SK-N-SH (cell line): ENCODE data around the gene SMYD3. TPM values are rescaled to one million over a fixed set of nuclear protein-coding genes. Genes with fewer than 3 reads are reported as not detected.

Experiments used
- CTCF ChIA-PET: fragments of 300-600, 350-600 bp; formaldehyde crosslinking; extraction: SDS; loops from one replicate; lab custom pipeline; 2021; lab: Yijun Ruan, JAX
- POLR2A ChIA-PET: fragments of 350-600 bp; sonication (Branson Sonifier 250); formaldehyde crosslinking; extraction: SDS; loops from one replicate; lab custom pipeline; 2020; ENCODE audit warnings: antibody characterized with exemption, inconsistent platforms; lab: Yijun Ruan, JAX
- DNase-seq: peaks from one replicate; pipeline ENCODE4 v3.0.0; 2012
- H2AFZ ChIP-seq: fragments of 200-600 bp; sonication (generic); 2 replicates; pipeline ENCODE4 v1.8.1; 2016; ENCODE audit warnings: antibody characterized with exemption, mild to moderate bottlenecking, low read depth
- H3F3A ChIP-seq: fragments of 200-600 bp; sonication (generic); replicated peaks from 2 replicates; pipeline ENCODE3; 2016; ENCODE audit warnings: antibody characterized with exemption, mild to moderate bottlenecking; ENCODE audit not compliant: insufficient read depth
- H3K27ac ChIP-seq, 2 experiments: fragments of 200-500 bp in 1 of 2; fragments of 200-600 bp in 1 of 2; sonication (Bioruptor generic) in 1 of 2; sonication (generic), shearing (Covaris generic) in 1 of 2; 2 replicates each; pipeline versions ENCODE4 v1.5.1 to v1.6.1; 2014 to 2016; ENCODE audit warnings: low read depth in 2 of 2, inconsistent platforms in 1 of 2, low read length in 1 of 2, mild to moderate bottlenecking in 1 of 2, mixed read lengths in 1 of 2
- H3K27me3 ChIP-seq: fragments of 200-600 bp; sonication (generic), shearing (Covaris generic); 2 replicates; pipeline ENCODE4 v1.6.1; 2016; ENCODE audit warnings: mixed run types; ENCODE audit not compliant: insufficient read depth
- H3K36me3 ChIP-seq, 2 experiments: fragments of 200-500 bp in 1 of 2; fragments of 200-600 bp in 1 of 2; sonication (Bioruptor generic) in 1 of 2; sonication (generic) in 1 of 2; replicated peaks in 1 of 2; 2 replicates each; pipeline versions ENCODE3 to v1.5.1; 2014 to 2016; ENCODE audit warnings: low read length in 1 of 2, mild to moderate bottlenecking in 1 of 2; ENCODE audit not compliant: insufficient read depth in 2 of 2, control insufficient read depth in 1 of 2
- H3K4me1 ChIP-seq, 2 experiments: fragments of 200-500 bp in 1 of 2; fragments of 200-600 bp in 1 of 2; sonication (Bioruptor generic) in 1 of 2; sonication (generic), shearing (Covaris generic) in 1 of 2; 2 replicates each; pipeline versions ENCODE4 v1.5.1 to v1.6.1; 2014 to 2016; ENCODE audit warnings: low read depth in 1 of 2, low read length in 1 of 2, mixed run types in 1 of 2; ENCODE audit not compliant: insufficient read depth in 2 of 2, control insufficient read depth in 1 of 2
- H3K4me2 ChIP-seq: fragments of 200-600 bp; sonication (generic), shearing (Covaris generic); 2 replicates; pipeline ENCODE4 v1.6.1; 2017; ENCODE audit warnings: mixed run types
- H3K4me3 ChIP-seq, 2 experiments: fragments of 200-500 bp in 1 of 2; fragments of 200-600 bp in 1 of 2; sonication (Bioruptor generic) in 1 of 2; sonication (generic), shearing (Covaris generic) in 1 of 2; 2 replicates each; pipeline versions ENCODE4 v1.5.1 to v1.8.1; 2014 to 2016; ENCODE audit warnings: low read depth in 2 of 2, inconsistent platforms in 1 of 2, low read length in 1 of 2, mild to moderate bottlenecking in 1 of 2, mixed read lengths in 1 of 2, moderate library complexity in 1 of 2
- H3K79me2 ChIP-seq: fragments of 200-600 bp; sonication (generic); 2 replicates; pipeline ENCODE4 v1.8.1; 2017; ENCODE audit warnings: mild to moderate bottlenecking; ENCODE audit not compliant: insufficient read depth
- H3K9ac ChIP-seq: fragments of 200-600 bp; sonication (generic); 2 replicates; pipeline ENCODE4 v1.6.1; 2017; ENCODE audit warnings: mixed run types
- H3K9me2 ChIP-seq: fragments of 200-600 bp; sonication (generic); 2 replicates; pipeline ENCODE4 v1.6.1; 2017; ENCODE audit warnings: mixed run types
- H3K9me3 ChIP-seq: fragments of 200-600 bp; sonication (generic); 2 replicates; pipeline ENCODE4 v1.6.1; 2017; ENCODE audit warnings: mixed run types, mild to moderate bottlenecking, moderate library complexity
- H4K20me1 ChIP-seq: fragments of 200-600 bp; sonication (generic); 2 replicates; pipeline ENCODE4 v1.6.1; 2017; ENCODE audit warnings: mild to moderate bottlenecking, mixed run types; ENCODE audit not compliant: insufficient read depth
- ELF1 ChIP-seq: IDR thresholded peaks from 2 replicates; pipeline ENCODE4 v1.4.0; 2012
- EP300 ChIP-seq, 2 experiments: IDR thresholded peaks; 2 replicates each; pipeline versions ENCODE4 v1.4.0 to v1.6.1; 2012; ENCODE audit warnings: borderline replicate concordance in 1 of 2, low read depth in 1 of 2, low read length in 1 of 2
- FOSL2 ChIP-seq: IDR thresholded peaks from 2 replicates; pipeline ENCODE4 v1.4.0; 2012; ENCODE audit warnings: low read depth, mild to moderate bottlenecking, moderate library complexity, borderline replicate concordance
- GABPA ChIP-seq: IDR thresholded peaks from 2 replicates; pipeline ENCODE4 v1.4.0; 2012; ENCODE audit warnings: low read depth, mild to moderate bottlenecking
- JUND ChIP-seq: IDR thresholded peaks from 2 replicates; pipeline ENCODE4 v1.4.0; 2012
- MEF2A ChIP-seq: IDR thresholded peaks from 2 replicates; pipeline ENCODE4 v1.4.0; 2012; ENCODE audit warnings: low read depth, borderline replicate concordance
- NFIC ChIP-seq: IDR thresholded peaks from 2 replicates; pipeline ENCODE4 v1.4.0; 2012; ENCODE audit warnings: borderline replicate concordance
- PBX3 ChIP-seq: IDR thresholded peaks from 2 replicates; pipeline ENCODE4; 2012
- POLR2AphosphoS5 ChIP-seq: IDR thresholded peaks from 2 replicates; pipeline ENCODE4 v1.6.1; 2012; ENCODE audit warnings: low read depth, low read length
- RFX5 ChIP-seq: IDR thresholded peaks from 2 replicates; pipeline ENCODE4 v1.6.1; 2012; ENCODE audit warnings: mild to moderate bottlenecking, improper control_type of control experiment, low read length
- RXRA ChIP-seq: IDR thresholded peaks from 2 replicates; pipeline ENCODE4 v1.4.0; 2012; ENCODE audit warnings: low read depth, mild to moderate bottlenecking, borderline replicate concordance
- SMC3 ChIP-seq: IDR thresholded peaks from 2 replicates; pipeline ENCODE4 v1.6.1; 2012; ENCODE audit warnings: low read depth, low read length, improper control_type of control experiment
- TCF12 ChIP-seq: IDR thresholded peaks from 2 replicates; pipeline ENCODE4 v1.4.0; 2012
- TEAD4 ChIP-seq: IDR thresholded peaks from 2 replicates; pipeline ENCODE4 v1.4.0; 2012; ENCODE audit warnings: mild to moderate bottlenecking, borderline replicate concordance; ENCODE audit not compliant: insufficient read depth
- USF2 ChIP-seq: fragments of 150-350 bp; IDR thresholded peaks from 2 replicates; pipeline ENCODE4 v1.6.1; 2017; ENCODE audit warnings: antibody characterized with exemption, low read length, low read depth, borderline replicate concordance
- YY1 ChIP-seq: IDR thresholded peaks from 2 replicates; pipeline ENCODE4 v1.4.0; 2012; ENCODE audit warnings: low read depth, mild to moderate bottlenecking
- ZBTB33 ChIP-seq: IDR thresholded peaks from 2 replicates; pipeline ENCODE4 v1.4.0; 2012; ENCODE audit warnings: low read depth, borderline replicate concordance
- WGBS: methylation state at CpG from one replicate; pipeline ENCODE4 v1.1.6; 2017; ENCODE audit warnings: low lambda C conversion rate; 5-methylcytosine and 5-hydroxymethylcytosine counted together
- polyA plus RNA-seq, 3 experiments: library from polyadenylated mRNA; depleted of rRNA; stranded (reverse); fragments of >200 nt; gene quantifications; 2 replicates each; pipeline ENCODE4 v1.2.3, GENCODE V29; 2012

The SMYD3 gene
- polyA plus RNA-seq, 1 of the 3 experiments (the other 2 are of a cell fraction): 31.4 TPM

GRCh38 chr1:245710961-245711903 is 795.8 kb downstream of the SMYD3 start (continued):
- TF ChIP-seq PBX3 (no peak), RXRA (no peak), SMC3 (no peak), POLR2AphosphoS5 (no peak), YY1 (no peak), GABPA (no peak), RFX5 (no peak)

- Histone ChIP-seq H3K4me1 (peaks cover 2 to 7% of the 10 kb centered on the region in 2 experiments; a peak in 3 of 4 replicates), H3K9ac (no peak overlapping the region), H3K27me3 (no peaks in the 10 kb centered on the region), H3K9me3 (no peaks in the 10 kb centered on the region), H3K4me2 (no peak overlapping the region), H2AFZ (no peak overlapping the region), H3K4me3 (no peak overlapping the region), H3K36me3 (peaks cover 0 to 57% of the 10 kb centered on the region in 2 experiments), H3K27ac (peak overlapping the region in 1 of 2 experiments; percentile 22; a peak in 1 of 4 replicates), H3K79me2 (no peaks in the 10 kb centered on the region), H3F3A (peaks cover 4% of the 10 kb centered on the region), H4K20me1 (no peaks in the 10 kb centered on the region), H3K9me2 (no peaks in the 10 kb centered on the region)
- CTCF ChIA-PET: interaction anchor here (0.8 to 1.3 kb wide), 3 partner anchors 14 to 555 kb away, joined by 3 read pairs; partner anchors contain the start of gene KIF26B
- POLR2A ChIA-PET: no interaction called here
- no peak for TF ChIP-seq USF2
- TF ChIP-seq TEAD4: no peak
- no peak for TF ChIP-seq ELF1
- 92% methylated on average over 3 of the region's 5 CpGs for WGBS
- peak; percentile 1 for DNase-seq
Observed at GRCh38 chr1:245707941-245708340, 799.1 kb downstream of the SMYD3 start.

- CTCF ChIA-PET: no interaction called here
Observed at GRCh38 chr1:245704765-245705164, 802.3 kb downstream of the SMYD3 start.

More at GRCh38 chr1:245704765-245705164, 802.3 kb downstream of the SMYD3 start:
- H3F3A ChIP-seq: peaks cover 4% of the 10 kb centered on the region
- peaks cover 0 to 68% of the 10 kb centered on the region in 2 experiments for H3K36me3 ChIP-seq
- H3K4me1 ChIP-seq: peaks cover 6 to 7% of the 10 kb centered on the region in 2 experiments; a peak in 3 of 4 replicates
- H3K9me2 ChIP-seq: no peaks in the 10 kb centered on the region
- no peak overlapping the region for H3K9ac ChIP-seq
- H3K4me3 ChIP-seq: no peak overlapping the region
- DNase-seq: no peak
- no peaks in the 10 kb centered on the region for H3K9me3 ChIP-seq
- WGBS: 63% methylated on average over 7 of the region's 7 CpGs
- H2AFZ ChIP-seq: no peak overlapping the region
- H4K20me1 ChIP-seq: no peaks in the 10 kb centered on the region
- TF ChIP-seq ZBTB33: no peak
- peak; percentile 61 for TF ChIP-seq FOSL2
- no peak for TF ChIP-seq MEF2A
- no peak for TF ChIP-seq EP300 (IDR thresholded peaks at IDR 0.05; ENCODE audit: borderline replicate concordance in 1 of 2, low read depth in 1 of 2, low read length in 1 of 2)
- TF ChIP-seq NFIC: peak; percentile 73
- TF ChIP-seq PBX3: 0 out of 2 replicates have a peak, but pooled peaks have one; percentile 9
- peak; percentile 50 for TF ChIP-seq JUND
- peak; percentile 38; the same call in 1 of the 2 replicates for TF ChIP-seq TCF12
- TF ChIP-seq ELF1: no peak
- no peaks in the 10 kb centered on the region for H3K79me2 ChIP-seq
- H3K4me2 ChIP-seq: peak overlapping the region; percentile 53
- peak overlapping the region in 1 of 2 experiments; percentile 32; a peak in 2 of 4 replicates for H3K27ac ChIP-seq
- POLR2A ChIA-PET: no interaction called here
- H3K27me3 ChIP-seq: no peaks in the 10 kb centered on the region
